Fibroblast of peridontal ligament (primary cell): ENCODE results near the gene LRP1.

ENCODE experiments used
- DNase-seq: peaks from one replicate; pipeline ENCODE4 v3.0.0-alpha.2; 2010; ENCODE audit errors: extremely low read depth

LRP1 gene

DNA sequence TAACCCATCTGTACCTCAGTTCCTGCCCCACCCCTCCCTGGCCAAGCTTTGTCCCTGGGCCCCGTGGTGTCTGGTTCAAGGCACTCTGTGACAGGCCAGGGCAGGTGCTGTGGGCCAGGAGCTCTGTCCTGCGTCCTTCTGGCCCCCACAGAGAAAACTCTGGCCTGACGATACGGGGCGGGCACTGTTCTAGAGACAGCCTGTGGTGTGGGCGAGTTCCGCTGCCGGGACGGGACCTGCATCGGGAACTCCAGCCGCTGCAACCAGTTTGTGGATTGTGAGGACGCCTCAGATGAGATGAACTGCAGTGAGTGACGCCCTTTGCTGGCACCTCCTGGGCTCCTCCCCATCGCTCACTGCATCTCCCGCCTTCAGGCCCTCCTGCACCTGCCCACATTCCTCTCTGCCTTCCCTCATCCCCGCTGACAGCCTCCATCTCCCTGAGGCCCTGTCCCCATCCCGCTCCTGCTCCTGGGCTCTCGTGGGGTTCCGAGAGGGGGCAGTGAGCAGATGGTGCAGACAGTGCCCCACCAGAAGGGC, 65.5 kb downstream of the LRP1 start:
- DNase-seq = no peak

DNA sequence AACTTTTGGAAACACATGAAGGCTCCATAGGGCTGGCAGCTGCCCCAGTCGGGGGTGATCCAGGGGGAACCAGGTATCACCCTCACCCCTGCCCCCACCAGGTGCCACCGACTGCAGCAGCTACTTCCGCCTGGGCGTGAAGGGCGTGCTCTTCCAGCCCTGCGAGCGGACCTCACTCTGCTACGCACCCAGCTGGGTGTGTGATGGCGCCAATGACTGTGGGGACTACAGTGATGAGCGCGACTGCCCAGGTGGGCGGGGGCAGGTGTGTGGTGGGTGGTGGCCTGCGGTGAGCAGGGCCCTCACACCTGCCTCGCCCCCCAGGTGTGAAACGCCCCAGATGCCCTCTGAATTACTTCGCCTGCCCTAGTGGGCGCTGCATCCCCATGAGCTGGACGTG, 66.0 kb downstream of the LRP1 start:
- DNase-seq = no peak

DNA sequence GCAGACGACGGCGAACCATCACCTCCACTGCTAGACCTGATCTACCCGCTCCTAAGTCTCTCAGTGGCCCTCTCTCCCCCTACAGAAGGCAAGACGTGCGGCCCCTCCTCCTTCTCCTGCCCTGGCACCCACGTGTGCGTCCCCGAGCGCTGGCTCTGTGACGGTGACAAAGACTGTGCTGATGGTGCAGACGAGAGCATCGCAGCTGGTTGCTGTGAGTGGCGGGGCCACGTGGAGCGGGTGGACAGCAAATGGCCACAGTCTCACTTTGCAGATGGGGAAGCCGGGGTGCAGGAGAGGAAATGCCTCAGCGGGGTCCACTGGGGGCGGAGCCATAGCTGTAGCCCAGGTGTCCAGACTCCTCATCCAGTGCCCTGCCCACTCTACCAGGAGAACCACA, 66.9 kb downstream of the LRP1 start:
- DNase-seq = no peak

DNA sequence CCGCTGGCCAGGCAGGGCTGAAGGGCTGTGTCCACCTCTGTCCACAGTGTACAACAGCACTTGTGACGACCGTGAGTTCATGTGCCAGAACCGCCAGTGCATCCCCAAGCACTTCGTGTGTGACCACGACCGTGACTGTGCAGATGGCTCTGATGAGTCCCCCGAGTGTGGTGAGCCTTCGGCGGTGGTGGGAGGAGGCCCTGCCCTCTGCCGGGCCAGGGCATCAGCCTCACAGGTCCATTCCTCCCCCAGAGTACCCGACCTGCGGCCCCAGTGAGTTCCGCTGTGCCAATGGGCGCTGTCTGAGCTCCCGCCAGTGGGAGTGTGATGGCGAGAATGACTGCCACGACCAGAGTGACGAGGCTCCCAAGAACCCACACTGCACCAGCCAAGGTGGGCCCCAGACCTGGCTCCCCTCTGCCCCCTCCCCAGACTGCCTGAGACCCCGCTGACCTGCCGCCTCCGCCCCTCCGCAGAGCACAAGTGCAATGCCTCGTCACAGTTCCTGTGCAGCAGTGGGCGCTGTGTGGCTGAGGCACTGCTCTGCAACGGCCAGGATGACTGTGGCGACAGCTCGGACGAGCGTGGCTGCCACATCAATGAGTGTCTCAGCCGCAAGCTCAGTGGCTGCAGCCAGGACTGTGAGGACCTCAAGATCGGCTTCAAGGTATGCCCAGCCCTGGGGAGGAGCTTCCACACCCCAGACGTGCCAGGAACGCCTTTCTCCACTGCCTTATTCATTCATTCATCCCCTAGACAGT, 67.5 kb downstream of the LRP1 start:
- DNase-seq = no peak

DNA sequence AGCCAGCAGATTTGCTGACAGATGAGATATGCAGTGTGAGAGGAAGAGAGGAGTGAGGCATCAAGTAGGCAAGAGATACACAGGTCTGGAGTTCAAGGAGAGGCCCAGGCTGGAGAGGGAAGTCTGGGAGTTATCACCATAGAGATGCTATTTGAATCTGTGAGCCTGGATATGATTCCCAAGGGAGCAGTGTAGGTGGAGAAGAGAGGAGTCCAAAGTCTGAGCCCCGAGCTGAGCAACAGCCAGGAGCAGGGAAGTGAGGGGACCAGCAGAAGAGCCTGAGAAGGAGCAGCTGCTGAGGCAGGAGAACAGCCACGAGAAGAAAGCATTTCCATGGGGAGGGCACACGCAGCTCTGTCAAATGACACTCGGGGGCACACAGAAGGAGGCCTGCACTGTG, 68.2 kb downstream of the LRP1 start:
- DNase-seq = no peak

DNA sequence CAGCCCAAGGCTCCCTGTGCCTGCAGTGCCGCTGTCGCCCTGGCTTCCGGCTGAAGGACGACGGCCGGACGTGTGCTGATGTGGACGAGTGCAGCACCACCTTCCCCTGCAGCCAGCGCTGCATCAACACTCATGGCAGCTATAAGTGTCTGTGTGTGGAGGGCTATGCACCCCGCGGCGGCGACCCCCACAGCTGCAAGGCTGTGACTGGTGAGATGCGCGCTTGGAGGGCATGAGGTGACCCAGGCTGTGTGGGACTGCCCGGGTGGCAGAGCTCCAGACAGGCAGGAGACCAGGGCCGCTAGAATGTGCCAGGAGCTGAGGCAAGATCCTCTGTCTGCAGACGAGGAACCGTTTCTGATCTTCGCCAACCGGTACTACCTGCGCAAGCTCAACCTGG, 68.7 kb downstream of the LRP1 start:
- no peak for DNase-seq

DNA sequence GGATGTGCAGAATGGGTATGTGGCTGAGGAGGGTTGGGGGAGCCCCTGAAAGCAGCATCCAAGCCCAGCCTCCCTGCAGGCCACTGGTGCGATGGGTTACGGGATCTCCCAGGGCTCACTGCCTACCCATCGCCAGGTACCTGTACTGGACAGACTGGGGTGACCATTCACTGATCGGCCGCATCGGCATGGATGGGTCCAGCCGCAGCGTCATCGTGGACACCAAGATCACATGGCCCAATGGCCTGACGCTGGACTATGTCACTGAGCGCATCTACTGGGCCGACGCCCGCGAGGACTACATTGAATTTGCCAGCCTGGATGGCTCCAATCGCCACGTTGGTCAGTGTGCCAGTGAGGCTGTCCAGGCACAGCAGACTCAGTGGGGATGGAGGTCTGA, 70.0 kb downstream of the LRP1 start:
- no peak for DNase-seq

DNA sequence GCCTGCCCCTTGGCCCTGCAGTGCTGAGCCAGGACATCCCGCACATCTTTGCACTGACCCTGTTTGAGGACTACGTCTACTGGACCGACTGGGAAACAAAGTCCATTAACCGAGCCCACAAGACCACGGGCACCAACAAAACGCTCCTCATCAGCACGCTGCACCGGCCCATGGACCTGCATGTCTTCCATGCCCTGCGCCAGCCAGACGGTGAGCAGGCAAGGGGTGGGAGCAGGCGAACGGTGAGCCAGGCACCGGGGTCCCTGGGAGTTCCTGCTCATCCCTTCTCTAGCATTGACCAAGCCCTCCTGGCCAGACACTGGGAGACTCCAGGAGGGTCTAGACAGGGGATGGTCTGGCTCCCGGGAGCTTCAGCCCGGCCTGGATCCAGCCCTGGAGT, 70.9 kb downstream of the LRP1 start:
- no peak for DNase-seq

DNA sequence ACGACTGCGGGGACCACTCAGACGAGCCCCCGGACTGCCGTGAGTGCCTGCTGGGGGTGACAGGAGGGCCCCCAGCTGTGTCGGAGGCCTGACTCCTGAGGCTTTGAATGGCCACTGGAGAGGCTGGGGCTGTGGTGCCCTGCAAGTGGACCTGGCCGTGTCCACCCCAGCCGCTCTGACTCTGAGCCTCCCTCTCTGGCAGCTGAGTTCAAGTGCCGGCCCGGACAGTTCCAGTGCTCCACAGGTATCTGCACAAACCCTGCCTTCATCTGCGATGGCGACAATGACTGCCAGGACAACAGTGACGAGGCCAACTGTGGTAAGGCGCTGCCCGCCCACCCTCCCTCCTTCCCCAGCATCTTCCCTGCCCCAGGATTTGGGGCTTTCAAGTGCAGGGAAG, 72.2 kb downstream of the LRP1 start:
- DNase-seq = no peak

DNA sequence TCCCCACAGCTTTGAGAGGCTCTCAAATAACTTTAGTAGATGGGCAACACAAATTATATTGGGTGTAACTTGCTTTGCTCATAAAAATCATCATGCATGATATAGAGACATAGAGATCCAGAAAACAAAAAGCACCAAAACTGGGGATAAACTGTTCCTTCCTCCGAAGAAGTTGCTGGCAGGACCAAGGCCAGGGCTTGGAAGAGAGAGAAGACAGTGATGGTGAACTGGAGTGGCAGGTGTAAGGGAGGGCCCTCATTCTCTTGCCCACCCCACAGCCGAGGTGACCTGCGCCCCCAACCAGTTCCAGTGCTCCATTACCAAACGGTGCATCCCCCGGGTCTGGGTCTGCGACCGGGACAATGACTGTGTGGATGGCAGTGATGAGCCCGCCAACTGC, 72.9 kb downstream of the LRP1 start:
- DNase-seq = no peak

DNA sequence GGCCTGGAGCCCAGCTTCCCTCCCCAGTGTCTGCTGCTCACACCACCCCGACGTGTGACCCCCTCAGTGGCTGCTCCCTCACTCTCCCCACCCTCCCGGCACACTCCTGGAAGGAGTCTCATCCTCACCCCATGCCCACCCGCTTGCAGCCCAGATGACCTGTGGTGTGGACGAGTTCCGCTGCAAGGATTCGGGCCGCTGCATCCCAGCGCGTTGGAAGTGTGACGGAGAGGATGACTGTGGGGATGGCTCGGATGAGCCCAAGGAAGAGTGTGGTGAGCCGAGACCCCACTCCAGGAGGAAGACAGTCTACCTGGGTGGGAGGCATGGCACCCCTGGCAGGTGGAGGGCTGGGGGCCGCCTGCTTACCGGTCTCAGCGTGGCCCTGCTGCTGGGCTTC, 73.3 kb downstream of the LRP1 start:
- DNase-seq = no peak

DNA sequence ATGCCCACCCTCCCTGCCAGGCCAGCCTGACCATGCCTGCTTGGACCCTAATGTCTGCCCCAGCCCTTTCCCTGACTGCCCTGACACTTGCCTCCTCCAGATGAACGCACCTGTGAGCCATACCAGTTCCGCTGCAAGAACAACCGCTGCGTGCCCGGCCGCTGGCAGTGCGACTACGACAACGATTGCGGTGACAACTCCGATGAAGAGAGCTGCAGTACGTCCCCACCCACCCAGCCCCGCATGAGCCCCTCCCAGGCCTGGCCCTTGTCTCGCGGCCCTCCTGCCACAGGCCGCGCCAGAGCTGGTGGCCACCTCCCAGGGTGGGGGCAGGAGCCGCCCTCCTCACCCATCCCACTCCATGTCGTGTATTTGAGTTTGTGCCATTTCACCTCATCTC, 74.0 kb downstream of the LRP1 start:
- no peak for DNase-seq

DNA sequence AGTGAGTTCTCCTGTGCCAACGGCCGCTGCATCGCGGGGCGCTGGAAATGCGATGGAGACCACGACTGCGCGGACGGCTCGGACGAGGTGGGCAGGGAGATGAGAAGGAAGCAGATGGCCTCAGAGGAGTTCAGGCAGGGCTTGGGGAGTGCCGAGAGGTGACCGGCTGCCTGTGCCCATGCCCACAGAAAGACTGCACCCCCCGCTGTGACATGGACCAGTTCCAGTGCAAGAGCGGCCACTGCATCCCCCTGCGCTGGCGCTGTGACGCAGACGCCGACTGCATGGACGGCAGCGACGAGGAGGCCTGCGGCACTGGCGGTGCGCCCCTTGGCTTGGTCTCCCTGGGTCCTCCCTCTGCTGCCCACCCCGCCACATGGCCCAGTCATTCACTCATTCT, 74.9 kb downstream of the LRP1 start:
- DNase-seq = no peak

DNA sequence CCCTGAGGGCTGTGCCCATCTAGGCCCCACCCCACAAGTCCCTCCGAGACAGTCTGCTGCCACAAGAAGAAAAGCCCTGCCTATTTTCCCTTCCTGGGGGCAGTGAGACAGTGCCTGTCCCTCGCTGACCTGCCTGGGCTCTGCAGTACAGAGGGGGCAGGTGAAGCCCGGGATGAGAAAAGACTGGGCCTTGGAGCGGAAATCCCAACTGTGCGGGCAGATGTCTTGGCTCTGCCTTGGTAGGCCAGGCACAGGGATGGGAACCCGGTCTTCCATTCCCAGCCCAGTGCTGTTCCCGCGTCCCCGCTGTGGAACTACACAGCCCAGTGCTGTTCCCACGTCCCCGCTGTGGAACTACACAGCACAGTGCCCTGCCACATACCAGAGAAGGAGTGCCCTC, 75.5 kb downstream of the LRP1 start:
- no peak for DNase-seq

DNA sequence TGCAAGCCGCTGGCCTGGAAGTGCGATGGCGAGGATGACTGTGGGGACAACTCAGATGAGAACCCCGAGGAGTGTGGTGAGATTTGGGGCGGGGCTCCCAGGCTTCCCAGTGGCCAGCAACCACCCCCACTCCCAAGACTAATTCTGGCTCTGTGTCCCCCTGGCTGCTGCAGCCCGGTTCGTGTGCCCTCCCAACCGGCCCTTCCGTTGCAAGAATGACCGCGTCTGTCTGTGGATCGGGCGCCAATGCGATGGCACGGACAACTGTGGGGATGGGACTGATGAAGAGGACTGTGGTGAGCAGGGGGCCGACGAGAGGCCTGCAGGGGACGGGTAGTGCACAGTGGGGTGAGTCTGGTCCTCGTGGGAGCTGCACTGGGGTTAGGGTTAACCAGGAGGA, 76.2 kb downstream of the LRP1 start:
- no peak for DNase-seq

DNA sequence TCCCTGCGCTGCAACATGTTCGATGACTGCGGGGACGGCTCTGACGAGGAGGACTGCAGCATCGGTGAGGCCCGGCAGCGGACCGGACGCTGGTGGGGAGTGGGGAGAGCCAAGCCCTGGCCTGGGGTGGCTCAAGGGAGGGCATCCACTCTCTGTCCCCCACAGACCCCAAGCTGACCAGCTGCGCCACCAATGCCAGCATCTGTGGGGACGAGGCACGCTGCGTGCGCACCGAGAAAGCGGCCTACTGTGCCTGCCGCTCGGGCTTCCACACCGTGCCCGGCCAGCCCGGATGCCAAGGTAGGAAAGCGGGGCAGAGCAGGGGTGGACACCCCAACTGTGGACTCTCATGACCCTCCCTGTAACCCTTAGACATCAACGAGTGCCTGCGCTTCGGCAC, 76.9 kb downstream of the LRP1 start:
- DNase-seq = no peak

DNA sequence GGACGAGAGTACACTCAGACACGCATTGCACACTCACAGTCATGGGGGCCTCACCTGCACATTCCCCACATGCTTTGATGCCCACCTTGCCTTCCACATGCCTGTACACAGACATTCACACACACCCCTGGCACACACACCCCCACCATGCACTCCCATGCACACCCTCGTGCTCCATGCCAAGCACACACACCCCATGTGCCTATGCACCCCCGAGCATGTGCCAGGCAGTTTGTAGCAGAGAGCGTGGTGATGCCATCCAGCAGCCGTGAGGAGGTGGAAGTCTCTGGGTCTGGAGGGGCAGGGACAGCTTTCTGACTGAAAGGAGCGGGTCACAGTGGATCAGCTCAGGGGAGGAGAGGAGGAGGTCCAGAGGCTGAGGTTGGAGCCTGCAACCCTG, 77.6 kb downstream of the LRP1 start:
- DNase-seq = no peak

DNA sequence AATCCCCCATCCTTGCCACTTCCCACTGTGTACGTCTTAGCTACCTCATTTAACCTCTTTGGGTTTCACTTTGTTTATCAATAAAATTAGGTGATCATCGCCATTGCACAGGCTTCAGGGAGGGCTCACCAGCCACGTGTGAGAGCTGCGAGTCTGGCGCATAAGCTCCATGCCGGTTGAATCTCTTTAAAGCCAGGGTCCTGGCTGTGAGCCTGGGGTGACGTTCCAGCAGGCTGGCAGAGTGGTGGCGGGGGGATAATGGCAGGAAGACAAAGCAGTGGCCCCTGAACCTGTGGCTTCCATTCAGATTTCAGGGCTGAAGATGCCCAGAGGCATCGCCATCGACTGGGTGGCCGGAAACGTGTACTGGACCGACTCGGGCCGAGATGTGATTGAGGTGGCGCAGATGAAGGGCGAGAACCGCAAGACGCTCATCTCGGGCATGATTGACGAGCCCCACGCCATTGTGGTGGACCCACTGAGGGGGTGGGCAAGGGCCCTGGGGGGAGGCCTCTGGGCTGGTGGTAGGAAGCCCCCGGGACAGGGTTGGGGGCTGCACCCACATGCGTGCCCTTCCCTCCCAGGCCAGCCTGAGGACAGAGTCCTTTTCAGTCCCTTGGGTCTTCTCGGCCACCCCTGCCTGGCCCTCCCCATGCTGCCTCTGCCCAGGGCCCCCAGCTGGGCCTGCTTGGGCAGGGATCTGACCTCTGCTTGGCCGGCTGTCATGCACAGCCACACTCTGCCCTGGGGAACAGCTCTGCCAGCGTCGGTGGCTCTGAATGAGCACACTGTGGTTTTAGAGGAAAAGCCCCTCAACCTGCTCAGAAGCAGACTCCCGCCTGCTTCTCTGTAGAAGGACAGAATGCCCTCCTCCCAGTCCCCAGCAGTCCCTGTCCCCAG, 79.7 kb downstream of the LRP1 start:
- no peak for DNase-seq

DNA sequence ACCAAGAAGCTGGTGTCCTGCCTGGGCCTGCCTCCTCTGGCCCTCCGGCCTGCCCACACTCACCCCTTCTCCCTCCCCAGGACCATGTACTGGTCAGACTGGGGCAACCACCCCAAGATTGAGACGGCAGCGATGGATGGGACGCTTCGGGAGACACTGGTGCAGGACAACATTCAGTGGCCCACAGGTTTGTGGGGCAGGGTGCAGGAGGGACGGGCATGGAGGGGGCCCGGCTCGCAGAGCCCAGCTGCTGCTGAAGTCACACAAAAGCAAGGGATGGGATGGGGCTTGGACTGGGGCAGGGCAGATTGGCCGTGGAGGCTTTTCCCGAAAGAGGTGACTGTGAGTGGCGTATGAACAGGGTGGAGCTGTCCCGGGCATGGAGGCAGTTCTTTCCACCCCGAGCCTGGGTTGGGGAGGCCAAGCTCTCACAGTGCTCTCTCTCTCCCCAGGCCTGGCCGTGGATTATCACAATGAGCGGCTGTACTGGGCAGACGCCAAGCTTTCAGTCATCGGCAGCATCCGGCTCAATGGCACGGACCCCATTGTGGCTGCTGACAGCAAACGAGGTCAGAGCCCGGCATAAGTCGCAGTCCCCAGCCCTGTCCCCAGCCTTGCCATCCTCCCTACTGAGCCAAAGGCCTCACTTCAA, 80.5 kb downstream of the LRP1 start:
- no peak for DNase-seq

DNA sequence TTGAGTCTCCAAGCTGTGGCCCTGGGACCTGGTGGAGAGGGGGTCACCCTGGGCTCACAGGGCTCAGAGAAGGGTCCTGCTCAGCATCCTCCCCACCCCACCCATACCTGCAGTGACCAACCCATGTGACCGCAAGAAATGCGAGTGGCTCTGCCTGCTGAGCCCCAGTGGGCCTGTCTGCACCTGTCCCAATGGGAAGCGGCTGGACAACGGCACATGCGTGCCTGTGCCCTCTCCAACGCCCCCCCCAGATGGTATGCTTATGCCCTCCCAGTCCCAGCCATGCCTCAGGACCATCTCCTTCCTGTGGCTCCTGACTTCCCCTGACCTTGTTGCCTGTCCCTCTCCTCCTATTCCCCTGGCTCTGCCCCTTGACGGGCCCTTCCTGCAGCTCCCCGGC, 81.6 kb downstream of the LRP1 start:
- DNase-seq = no peak

DNA sequence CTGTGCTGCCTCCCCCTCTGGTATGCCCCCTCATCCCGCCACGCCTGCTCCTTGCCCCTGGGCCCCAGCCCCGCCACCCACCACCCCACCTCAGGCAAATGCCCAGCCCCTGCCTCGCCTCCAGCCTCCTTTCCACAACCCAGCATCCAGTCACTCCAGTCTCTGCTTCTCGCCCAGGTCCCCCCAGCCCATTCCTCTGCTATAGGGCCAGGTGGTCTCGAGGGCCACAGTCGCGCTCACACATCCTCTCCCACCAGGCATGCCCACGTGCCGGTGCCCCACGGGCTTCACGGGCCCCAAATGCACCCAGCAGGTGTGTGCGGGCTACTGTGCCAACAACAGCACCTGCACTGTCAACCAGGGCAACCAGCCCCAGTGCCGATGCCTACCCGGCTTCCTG, 82.2 kb downstream of the LRP1 start:
- DNase-seq = no peak

DNA sequence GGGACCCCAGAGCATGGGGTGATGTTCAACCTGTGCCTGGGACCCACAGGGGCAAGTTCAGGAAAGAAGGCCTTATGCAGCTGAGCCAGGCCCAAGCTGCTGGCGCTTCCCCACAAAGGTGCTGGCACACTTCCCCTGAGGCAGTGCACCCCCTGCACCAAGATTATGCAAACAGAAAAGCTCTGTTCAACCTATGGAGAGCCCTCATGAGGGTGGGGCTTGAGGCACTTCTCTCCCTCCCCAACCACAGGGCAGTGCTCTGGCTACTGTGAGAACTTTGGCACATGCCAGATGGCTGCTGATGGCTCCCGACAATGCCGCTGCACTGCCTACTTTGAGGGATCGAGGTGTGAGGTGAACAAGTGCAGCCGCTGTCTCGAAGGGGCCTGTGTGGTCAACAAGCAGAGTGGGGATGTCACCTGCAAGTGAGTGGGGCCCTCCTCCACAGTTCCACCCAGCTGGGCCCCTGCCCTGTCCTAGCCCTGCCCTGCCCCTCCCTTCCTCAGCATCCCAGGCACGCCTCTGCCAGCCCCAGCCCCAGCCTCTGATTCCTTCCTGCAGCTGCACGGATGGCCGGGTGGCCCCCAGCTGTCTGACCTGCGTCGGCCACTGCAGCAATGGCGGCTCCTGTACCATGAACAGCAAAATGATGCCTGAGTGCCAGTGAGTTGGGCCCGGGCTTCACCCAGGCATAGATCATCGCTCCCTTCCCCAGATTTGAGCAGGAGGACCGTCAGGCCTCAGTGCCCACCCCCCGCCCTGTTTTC, 82.8 kb downstream of the LRP1 start:
- no peak for DNase-seq
